Umbilical cord (tissue), 2 donors: ENCODE measurements around the gene ATG10. TPM values are rescaled to one million over a fixed set of nuclear protein-coding genes. Genes with fewer than 3 reads are reported as not detected.

Experiments
- DNase-seq: peaks from one replicate; pipeline ENCODE4 v3.0.0-alpha.2; 2015; ENCODE audit warnings: low spot score
- total RNA-seq: library from RNA; depleted of rRNA; stranded (reverse); fragments of >200 nt; gene quantifications from one replicate; pipeline ENCODE4 v1.2.3, GENCODE V29; 2014; ENCODE audit warnings: low replicate concordance; ENCODE audit not compliant: insufficient read depth

ATG10 gene
- total RNA-seq, 1 donor from 2014 or later: 11.3 TPM

DNA sequence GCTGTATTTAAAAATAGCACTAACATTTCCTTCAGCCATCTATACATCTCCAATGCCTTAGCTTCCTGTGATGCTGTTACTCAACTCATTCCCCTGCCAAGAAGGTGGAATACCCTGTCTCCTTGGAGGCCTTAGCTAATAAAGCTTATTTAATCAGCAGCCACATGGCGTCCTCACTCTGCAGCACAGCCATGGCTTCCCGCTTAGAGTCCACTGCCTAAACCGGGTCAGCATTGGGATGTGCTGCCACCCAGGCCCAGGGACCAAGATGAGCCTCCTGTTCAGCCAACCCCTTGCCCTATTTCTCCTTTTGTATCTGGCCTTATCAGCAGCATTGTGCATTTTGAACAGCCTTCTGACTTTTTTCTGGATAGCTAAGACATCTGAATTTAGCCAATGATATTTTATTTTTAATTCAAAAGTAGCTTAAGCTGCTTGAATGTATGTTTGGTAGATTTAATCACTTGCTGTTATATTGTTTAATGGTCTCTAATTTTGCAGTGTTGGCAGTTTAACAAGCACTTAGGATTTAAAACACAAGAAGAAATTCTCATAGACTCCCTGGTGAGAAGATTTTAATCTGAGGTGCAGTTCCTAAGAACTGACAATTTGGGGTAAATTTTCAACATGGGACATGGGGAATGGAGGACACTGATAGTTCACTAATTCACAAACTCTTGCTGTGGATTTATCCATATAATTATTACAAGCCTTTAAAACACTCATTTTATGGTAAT is 193.3 kb downstream of the ATG10 start:
- DNase-seq: peak; percentile 60

DNA sequence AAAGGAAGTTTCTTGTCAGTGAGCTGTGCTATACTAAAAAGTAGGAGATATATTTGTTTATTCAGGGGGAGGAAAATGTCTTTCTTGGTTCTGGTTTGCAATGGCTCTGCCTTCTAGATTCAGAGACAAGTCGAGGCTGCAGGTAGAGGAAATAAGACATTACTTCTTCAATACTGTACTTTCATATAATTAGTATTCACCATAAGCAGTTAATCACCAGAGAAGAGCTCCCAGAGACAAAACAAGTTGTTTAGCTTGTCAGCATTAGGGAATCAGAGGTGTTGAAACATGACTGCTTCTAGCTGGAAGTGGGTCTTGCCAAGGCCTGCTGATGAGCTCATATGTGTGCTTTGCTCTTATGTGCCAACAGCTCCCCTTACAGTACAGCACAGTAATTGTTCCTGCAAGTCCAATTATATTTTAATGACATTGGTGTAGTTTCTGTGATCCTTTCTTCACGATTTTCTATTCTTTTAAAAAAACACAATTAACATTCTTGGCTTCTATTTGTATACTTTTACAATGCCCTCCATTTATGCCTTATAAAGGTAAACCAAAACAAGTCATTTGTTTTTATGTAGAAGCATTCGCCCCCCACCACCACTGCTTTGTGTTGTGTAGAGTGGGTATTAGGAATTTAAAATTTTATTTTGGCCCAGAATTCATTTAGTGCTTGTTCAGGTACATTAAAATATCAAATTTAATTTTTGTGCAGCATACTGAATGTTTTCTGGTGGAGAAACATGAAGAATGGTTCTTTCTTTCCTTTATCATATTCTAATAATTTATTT is 194.1 kb downstream of the ATG10 start:
- peak; percentile 91 for DNase-seq

DNA sequence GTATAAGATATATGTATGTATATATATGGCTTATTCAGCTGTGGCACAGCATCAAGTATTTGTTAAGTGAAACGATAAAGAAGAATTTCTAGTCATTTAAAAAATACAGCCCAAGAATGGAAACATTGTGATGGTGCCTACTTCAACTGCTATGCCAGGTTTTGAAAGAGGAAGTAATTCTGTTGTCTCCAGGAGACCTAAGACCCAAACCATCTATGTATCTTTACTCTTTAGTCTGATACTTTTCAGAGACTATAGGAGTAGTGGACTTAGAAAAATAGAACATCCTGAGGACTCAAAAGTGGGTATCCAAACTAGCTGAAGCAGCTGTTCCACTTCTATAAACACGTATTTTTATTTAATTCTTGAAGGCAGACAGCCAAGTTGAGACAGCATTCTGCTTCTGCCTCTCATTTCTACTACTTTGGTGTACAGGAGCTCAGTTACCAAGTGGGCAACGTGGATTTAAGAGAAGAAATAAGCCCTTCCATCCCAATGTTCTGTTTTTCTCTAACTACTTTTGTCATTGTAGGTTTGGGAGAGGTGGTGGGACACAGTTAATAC is 195.6 kb downstream of the ATG10 start:
- peak; percentile 12 for DNase-seq

DNA sequence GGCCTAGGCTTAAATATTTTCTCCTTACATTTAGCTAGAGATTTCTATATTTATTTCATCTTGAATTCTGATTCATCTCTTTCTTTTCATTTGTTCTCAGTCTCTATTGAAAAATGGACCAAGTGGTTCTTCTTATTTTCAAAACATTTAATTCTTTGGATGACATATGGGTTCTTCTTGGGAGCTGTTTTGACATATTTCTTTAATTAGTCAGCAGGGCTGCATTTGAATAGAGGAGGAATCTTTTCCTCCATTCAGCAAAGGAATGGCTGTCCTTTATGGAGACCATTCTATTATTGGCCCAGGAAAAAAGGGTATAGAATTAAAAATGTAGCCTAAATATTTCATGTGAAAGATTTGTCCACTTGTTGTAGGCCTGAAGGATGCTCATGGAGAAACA is 196.5 kb downstream of the ATG10 start:
- DNase-seq: no peak

DNA sequence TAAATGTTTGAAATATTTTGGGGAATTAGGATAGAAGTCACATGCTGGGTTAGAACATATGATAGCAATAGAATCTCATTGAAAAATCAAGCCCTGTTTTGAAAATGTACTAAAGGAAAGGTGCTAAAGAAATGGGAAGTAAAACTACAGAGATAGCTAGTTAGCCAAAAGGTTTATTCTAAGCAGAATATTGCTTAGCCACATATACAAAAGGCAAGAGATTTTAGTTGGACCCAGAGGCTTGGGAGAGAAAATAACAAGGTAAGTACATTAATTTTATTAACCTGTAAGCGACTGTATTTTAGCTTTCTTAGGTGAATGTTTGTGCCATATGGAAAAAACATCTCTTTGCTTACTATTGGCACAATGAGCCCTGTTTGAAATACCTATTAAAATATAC is 198.1 kb downstream of the ATG10 start:
- DNase-seq: no peak

DNA sequence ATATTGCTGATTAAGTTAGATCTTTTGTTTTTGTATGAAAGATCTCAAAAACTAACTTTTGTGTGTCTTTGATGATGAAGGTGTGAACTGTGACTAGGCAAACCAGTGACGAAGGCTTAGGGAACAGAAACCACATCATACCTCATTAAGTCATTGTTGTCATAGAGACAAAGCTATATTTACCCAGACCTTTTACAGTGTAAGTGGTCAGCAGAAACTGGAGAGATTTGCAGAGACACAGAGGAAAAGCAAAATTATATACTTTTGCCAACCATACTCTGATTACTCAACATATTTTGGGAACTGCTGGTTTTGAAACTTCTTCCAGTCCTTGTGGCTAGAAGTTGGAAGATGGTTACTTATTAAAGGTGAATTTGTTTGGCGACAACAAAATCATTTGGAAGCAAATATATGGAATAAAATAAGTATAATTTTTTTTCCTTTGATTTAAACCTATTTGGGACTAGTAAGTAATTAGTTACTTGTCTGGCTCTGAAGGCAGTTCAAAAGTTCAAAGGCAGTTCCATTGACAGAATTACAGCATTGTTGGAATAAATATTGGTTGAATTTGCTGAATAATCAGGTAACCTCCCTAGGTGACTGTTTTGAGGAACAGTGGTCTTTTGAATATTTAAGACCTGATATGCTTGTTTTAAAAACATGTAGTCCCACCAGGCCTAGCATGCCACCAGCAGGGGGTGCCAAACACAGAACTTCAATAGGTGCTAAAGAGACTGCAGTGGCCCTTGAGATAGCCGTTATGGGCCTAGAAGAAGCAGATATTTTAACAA is 202.5 kb downstream of the ATG10 start:
- peak; percentile 58 for DNase-seq

DNA sequence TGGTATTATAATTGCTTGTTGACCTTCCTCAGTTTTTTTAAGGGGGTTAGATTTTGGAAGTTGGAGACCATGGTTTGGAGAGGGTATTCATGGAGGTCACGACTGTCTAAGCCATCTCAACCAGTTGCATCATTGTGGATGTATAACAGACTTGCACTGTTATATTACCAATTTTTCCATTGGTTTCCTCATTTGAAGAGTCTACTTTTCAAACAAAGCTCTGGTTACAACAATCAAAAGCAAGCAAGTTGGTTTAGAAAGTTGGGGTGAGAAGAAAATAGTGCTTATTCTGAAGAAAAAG is 203.0 kb downstream of the ATG10 start:
- DNase-seq: no peak

DNA sequence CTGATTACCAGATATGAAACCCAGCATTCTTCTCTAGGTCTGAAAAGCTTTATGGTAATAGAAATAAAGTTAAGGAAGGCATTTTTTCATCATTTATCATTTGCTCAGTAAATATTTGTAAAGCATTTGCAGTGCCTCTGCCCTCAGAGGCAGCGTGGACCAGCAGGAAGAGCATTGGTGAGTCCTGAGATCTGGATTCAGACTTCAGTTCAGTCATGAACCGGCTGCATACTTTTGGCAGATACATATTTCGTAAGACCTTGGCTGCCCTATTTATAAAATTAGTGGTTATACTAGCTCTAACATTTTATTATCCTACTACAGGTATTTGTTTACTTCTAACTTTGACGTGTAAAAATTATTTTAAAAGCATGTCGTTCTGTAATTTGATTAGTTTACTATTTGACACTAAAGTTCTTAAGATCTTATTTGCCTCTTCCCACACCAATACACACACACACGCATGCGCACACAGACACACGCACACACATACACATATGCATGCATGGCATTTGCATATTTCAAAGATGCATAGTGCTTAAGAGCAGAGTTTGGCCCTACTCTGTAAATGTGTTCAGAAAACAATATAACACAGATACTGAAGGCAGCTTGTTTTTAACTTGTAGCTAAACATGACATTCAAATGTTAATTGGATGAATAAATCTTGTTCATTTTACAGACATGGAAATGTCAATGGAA is 204.4 kb downstream of the ATG10 start:
- no peak for DNase-seq

DNA sequence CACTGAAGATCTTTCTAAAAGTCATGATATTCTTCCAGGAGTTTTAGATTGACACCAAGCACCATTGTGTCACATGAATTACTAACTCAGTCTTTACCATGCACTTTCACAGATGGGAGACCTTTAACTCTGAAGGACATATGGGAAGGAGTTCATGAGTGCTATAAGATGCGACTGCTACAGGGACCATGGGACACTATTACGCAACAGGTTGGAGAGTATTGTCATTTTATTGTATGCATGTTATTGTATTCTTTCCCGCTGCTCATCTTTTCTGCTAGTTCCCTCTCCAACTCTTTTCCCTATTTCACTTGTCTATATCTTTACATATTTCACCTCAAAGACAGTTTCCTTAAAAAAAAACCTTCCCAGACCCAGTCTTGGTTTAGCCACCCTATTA is 206.6 kb downstream of the ATG10 start:
- DNase-seq: no peak

DNA sequence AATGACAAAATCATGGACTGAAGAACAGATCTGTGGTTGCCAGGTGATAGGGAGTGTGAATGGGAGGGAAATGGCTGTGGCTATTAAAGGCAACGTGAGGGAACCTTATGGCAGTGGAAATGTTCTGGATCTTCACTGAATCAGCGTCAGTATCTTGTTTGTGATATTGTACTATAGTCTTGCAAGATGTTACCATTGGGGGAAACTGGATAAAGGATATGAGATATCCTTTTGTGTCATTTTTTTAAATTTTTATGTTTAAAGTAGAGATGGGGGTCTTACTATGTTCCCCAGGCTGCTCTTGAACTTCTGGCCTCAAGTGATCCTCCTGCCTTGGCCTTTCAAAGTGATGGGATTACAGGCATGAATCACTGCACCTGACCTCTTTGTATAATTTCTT is 210.8 kb downstream of the ATG10 start:
- DNase-seq: no peak

DNA sequence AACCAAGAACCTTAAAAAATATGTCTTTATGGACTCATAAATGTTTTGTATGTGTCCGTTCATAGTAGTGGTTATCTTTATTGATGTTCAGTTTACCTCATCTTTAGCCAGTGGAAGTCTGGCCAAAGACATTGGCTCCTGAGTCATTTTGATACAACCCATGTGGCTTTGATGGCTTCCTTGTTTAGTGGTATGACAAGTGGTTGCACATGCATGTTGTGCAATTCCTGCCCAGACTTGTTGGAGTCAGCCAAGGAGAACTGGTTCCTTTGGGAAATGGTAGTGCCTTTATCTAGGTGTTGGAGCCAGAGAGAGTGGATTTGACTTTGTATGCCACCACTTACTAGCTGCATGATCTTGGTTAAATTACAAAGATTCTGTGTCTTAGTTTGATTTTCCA is 212.0 kb downstream of the ATG10 start:
- no peak for DNase-seq

DNA sequence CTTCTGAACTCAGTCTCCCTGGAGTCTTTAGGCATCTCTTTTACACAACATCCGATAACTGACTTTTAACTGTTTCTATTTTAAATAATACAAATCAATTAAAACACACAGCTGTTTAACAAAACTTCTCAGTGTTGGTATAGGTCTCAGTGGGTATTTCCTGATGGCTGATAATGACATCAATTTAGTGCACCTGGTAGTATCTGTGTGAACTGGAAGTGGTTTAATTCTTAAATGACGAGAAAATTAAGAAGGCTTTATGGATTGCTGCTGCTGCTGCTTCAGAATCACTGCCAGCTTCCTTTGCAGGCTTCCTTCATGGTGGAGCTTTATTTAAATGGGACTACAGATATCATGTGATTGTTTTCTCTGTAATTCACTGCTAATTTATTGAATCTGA is 214.0 kb downstream of the ATG10 start:
- no peak for DNase-seq

DNA sequence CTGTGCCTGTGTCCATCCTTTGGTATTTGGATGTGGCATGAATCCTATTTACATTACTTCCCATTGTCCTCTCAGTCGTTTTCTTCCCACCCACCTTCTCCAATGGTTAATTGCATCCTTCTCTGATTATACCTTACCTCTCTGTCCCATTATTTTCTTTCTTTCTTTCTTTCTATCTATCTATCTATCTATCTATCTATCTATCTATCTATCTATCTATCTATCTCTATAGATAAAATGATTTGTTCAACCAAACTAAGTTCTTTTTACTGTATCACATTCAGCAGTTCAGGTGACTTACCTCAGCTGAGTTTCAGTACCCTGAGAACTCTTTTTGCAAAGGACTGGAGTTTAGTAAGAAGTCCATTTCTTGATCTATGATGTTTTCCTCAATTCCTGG is 225.7 kb downstream of the ATG10 start:
- no peak for DNase-seq

DNA sequence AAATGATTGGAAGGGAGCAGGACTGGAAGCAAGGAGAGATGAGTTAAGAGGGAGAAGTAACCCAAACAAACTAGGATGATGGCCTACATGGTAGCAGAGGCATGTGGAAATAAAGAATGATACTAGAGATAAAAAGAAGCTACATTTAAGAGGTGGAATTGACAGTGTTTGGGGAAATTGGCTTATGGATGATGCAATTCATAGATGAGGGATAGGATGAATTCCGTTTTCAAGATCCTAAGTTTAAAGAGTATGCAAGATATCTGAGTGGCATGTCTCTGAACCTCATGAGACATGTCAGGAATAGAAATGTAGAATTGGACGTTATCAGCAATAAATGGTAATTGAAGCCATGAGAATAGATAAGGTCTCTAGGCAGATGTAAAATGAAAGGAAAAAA is 232.7 kb downstream of the ATG10 start:
- no peak for DNase-seq

DNA sequence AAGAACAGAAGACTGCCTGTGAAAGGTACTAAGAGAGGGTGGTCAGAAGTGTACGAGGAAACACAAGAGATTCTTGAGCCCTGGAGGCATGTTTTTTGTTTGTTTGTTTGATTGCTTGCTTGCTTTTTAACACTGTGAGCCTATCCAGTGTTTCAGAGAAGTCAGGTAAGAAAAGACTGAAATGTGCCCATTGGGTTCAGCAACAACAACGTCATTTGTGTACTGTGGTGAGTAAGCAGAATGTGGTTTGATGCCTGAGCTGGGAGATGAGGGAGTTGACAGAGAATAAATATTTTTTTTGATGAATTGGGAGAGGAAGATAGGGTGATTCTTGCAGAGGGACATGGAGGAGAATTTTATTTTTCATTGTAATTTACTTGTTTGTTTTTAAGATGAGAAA is 233.2 kb downstream of the ATG10 start:
- DNase-seq: no peak

DNA sequence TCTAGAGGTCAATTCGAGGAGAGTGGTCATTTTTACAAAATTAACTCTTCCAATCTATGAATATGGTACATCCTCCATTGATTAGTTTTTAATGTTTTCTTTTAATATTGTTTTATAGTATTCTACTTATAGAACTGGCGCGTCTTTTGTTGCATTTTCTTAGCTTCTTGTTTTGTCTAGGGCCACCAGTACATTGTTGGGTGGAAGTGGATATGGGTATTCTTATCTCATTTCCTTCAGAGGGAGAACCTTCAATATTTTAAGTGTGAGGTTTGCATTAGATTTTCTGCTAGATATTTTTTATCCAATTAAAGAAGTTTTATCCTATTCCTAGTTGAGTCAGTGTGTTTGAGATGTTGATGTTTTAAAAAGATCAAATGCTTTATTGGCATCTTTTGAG is 236.5 kb downstream of the ATG10 start:
- no peak for DNase-seq

DNA sequence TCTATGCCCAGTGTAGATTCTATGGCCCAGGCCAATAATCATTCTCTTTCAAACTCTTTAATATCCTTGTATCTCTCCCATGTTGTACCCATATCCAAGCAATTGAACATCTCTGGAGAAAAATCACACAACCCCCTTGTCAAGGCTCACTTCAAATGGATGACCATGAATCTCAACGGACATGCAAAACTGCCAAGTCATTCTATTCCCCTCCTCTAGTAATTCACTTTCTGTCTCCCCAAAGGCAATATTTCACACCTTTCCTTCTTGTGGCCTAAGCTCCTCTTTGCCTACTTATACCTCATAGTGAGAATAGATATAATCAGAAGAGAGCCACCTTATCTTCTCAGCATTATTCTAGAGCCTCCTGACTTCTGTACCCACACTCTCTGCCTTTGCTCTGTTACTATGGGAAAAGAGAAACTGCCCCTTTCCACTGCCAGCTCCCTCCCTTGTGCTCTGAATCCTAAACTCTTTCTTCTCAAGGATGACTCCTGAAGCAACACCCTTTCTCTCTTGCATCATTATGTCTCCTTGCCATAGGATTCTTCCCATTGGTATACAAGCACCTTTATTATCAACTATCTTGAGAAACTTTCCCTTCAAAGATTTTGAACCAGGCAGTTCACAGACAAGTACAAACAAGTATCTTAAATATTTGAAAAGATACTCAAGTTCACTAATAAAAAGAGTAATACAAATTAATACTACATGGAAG is 240.2 kb downstream of the ATG10 start:
- no peak for DNase-seq

DNA sequence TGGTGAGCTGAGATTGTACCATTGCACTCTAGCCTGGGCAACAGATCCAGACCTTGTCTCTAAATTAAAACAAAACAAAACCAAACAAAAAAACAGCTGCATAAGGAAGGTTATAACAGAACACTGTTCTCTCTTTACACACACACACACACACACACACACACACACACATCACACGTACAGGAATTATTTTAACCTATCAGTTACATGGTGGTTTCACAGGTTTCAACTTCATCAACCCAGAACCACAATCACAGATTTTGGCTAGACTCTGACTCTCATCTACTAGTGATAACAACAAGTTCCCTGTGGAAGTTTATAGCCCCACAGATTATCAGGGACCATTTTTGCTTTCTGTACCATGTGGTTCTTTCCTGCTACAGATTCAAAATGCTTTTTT is 246.1 kb downstream of the ATG10 start:
- no peak for DNase-seq

DNA sequence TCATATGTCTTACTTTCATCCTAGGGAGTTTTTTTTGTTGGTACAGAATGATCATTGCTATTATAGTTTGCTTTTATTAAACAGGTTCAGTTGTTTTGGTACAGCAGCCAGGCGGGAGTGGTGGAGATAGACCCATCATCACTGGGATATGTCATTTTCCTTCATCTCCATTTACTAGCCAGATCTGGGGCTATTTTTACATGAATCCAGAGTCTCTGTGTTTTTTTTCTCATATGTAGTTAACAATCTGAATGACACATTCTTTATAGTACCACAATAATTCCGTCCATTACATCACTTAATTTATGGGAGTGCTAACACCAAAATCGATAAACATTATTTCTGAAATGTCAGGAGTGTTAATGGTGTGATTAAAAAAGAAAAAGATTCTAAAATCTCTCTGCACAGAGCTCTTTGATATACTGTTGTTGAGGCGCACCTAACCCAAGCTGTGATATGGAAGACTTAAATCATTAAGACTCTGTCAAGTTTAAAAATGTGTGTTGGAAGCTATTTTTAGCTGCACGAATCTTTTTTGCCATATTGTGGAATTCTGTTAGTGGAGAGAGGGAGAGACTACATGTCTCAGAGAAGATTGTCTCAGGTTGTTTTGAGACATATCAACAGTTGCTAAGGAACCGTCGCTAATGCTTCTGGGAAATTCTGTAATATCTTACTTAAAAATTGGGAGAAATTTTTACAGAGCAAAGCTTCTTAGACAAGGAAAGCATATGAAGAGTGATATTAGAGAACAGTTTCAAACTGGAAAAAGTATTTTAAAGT is 246.7 kb downstream of the ATG10 start:
- peak; percentile 50 for DNase-seq

DNA sequence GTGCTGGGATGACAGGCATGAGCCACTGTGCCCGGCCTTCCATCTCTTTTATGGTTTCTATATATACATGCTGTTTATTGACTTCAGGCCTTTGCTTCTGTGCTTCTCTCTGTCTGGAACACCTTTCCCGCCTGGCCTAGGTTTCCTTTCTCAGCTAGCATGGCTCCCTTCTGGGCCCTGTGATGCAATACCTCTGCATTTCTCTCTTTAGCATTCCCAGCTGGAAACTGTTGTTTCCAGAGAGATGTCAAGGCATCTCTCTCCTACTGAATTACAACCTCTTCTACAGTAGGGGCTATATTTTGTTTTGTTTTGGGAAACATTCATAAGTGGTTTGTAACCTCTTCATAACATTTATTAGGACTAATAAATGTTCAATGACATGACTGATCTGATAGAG is 249.2 kb downstream of the ATG10 start:
- no peak for DNase-seq
